K562 treated with DMSO at 1 percent for 48 hours (cell line): ENCODE data around the gene PMPCB. TPM values are rescaled to one million over a fixed set of nuclear protein-coding genes. Genes with fewer than 3 reads are reported as not detected.

Experiments used
- total RNA-seq: library from RNA; unstranded; fragments of 300-600 nt; gene quantifications from 2 replicates; pipeline ENCODE4 v1.2.3, GENCODE V29; 2022; ENCODE audit warnings: low replicate concordance; ENCODE audit errors: extremely low read depth

PMPCB gene
- not detected in 2 replicates for total RNA-seq

GRCh38 chr7:103296901-103297836, at the start of gene PMPCB:
Gene PMPCB, plus strand, starts transcription at chr7:103297435. Its CDS starts 25 bp downstream, at chr7:103297460.

DNA sequence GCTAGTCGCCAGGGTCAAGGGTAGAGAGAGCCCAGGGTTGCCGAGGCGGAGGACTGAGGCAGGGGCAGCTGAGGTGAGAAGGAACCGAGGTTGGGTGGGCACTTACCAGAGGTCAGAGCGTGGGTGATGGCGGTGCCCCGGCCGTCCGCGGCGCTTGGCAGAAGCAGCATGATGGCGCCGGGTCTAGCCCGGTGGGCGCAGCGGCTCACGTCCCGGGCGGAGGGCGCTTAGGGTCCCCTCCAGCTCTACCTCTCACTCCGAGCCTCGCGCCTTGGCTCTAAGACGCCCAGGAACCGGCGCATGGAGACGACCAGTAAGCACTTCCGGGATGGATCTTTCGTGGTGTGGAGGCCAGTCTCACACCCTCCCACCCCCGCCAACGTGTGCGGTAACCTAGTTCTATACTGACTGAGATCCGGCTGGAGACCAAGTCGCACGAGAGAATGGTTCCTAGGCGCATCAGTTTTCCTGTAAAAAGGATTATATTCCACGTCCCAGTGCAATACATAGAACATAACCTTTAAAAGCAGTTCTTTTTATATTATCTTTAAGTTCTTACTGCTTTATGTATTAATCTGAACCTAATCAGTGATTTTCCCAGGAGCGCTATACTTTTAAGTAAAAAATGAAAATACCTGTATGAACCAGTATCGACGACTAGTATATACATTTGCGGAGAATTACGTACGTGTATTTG, 47.4 kb downstream of the PMPCB start, which contains the start of gene DNAJC2:
DNAJC2 (minus strand) TSS at position 315 of the 697 bp plus-strand sequence; CDS start at position 170, 145 bp downstream.

GRCh38 chr7:103347507-103348267, 50.5 kb downstream of the PMPCB start, which contains the start of gene PSMC2:
Gene PSMC2, plus strand, starts transcription at chr7:103347643. Its CDS starts 69 bp downstream, at chr7:103347712.

Other genes starting within 250 kb of the PMPCB start
- gene FBXL13, start 222.6 kb upstream of the PMPCB start, total RNA-seq: not detected in 2 replicates
- not detected in 2 replicates for gene ARMC10, start 222.3 kb upstream of the PMPCB start, total RNA-seq
- not detected in 2 replicates for gene NAPEPLD, start 148.3 kb upstream of the PMPCB start, total RNA-seq
- gene DNAJC2, start 47.3 kb downstream of the PMPCB start, total RNA-seq: not detected in 2 replicates
- not detected in 2 replicates for gene PSMC2, start 50.2 kb downstream of the PMPCB start, total RNA-seq
- not detected in 2 replicates for gene SLC26A5, start 148.8 kb downstream of the PMPCB start, total RNA-seq